ENCODE results near the gene NSMF. TPM values are rescaled to one million over a fixed set of nuclear protein-coding genes. Genes with fewer than 3 reads are reported as not detected.
A peak's percentile ranks its signal among the peaks of the same experiment; 100 is the strongest.

The NSMF gene
- total RNA-seq, 2 experiments from 2014 or later, result 104 to 109 TPM

GRCh38 chr9:137441289-137441934, 17.7 kb downstream of the NSMF start, which contains the start of gene ENTPD8:
ENTPD8 (minus strand) TSS chr9:137441357; CDS start chr9:137438285, 3,072 bp downstream.
- H3K4me1 ChIP-seq (ENCODE audit: insufficient read depth, low read length), result peaks cover 21% of the 10 kb centered on the region
- TF ChIP-seq, protein P1, sequence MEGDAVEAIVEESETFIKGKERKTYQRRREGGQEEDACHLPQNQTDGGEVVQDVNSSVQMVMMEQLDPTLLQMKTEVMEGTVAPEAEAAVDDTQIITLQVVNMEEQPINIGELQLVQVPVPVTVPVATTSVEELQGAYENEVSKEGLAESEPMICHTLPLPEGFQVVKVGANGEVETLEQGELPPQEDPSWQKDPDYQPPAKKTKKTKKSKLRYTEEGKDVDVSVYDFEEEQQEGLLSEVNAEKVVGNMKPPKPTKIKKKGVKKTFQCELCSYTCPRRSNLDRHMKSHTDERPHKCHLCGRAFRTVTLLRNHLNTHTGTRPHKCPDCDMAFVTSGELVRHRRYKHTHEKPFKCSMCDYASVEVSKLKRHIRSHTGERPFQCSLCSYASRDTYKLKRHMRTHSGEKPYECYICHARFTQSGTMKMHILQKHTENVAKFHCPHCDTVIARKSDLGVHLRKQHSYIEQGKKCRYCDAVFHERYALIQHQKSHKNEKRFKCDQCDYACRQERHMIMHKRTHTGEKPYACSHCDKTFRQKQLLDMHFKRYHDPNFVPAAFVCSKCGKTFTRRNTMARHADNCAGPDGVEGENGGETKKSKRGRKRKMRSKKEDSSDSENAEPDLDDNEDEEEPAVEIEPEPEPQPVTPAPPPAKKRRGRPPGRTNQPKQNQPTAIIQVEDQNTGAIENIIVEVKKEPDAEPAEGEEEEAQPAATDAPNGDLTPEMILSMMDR (IDR thresholded peaks at IDR 0.05), result no peak
- ChIA-PET POLR2A (no interaction called here), CTCF (interaction anchor here (1.3 to 1.4 kb wide), 2 partner anchors 19 to 20 kb away, joined by 3 read pairs; partner anchors contain the start of gene EXD3)
- no peaks in the 10 kb centered on the region for H3K9me3 ChIP-seq (ENCODE audit: control insufficient read depth in 1 of 2, insufficient read depth in 1 of 2, low read length in 2 of 2)
- peak within 1 kb of the TSS; percentile 36 for H3K4me3 Mint-ChIP-seq
- no peaks in the 10 kb centered on the region for H3K36me3 Mint-ChIP-seq (ENCODE audit: low read depth)
- H3K36me3 ChIP-seq (ENCODE audit: insufficient read depth, low read length), result no peaks in the 10 kb centered on the region
- no peaks in the 10 kb centered on the region for H3K9me3 Mint-ChIP-seq
- H3K27me3 Mint-ChIP-seq, result peaks cover 22% of the 10 kb centered on the region
- ATAC-seq (ENCODE audit: poor library complexity) (no peak), DNase-seq (peak in 4 of 14 experiments; percentile 19 to 48 (median 30))
- H3K27ac ChIP-seq (ENCODE audit: low read depth in 1 of 2, low read length in 2 of 2), result no peak within 1 kb of the TSS
- no peak within 1 kb of the TSS for H3K4me3 ChIP-seq (ENCODE audit: low read length)
- peaks cover 14% of the 10 kb centered on the region for H3K4me1 Mint-ChIP-seq (ENCODE audit: low read depth)
- peaks cover 0 to 2% of the 10 kb centered on the region in 2 experiments for H3K27me3 ChIP-seq (ENCODE audit: control insufficient read depth in 1 of 2, insufficient read depth in 2 of 2, low read length in 2 of 2)
- no peak within 1 kb of the TSS for H3K27ac Mint-ChIP-seq
- intact Hi-C loops (cut with DNase I, micrococcal nuclease), result no loop called here

DNA sequence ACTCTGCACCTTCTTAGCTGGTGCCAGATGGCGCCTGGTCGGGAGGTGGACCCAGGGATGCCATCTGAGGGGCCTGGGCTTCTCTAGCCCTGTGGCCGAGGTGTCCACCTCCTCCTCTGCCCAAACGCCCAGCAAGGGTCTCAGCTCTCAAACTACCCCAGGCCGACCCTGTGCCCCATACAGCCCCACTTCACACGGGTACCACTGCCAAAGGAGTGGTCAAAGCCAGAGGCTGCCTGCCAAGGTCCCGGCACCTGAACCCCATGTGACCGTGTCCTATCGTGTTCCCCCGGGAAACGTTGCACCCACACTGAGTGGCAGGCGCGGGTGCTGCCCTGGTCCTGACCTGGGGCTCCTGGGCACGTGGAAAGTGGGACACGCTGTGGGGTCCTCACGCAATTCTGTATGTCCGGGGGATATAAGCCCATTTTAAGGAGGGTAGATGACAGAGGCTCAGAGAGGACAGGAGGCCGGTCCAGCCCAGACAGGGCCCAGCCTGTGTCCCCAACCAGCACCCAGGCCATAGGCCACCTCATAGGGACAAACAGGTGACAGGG, 19.9 kb downstream of the NSMF start:
- Mint-ChIP-seq H3K9me3 (no peaks in the 10 kb centered on the region), H3K36me3 (ENCODE audit: low read depth) (no peaks in the 10 kb centered on the region), H3K4me3 (no peak overlapping the region), H3K4me1 (ENCODE audit: low read depth) (peaks cover 6% of the 10 kb centered on the region), H3K27ac (no peak overlapping the region), H3K27me3 (peaks cover 22% of the 10 kb centered on the region)
- intact Hi-C loops (cut with DNase I, micrococcal nuclease), result no loop called here
- Histone ChIP-seq H3K27ac (ENCODE audit: low read depth in 1 of 2, low read length in 2 of 2) (no peak overlapping the region), H3K4me3 (ENCODE audit: low read length) (no peak overlapping the region), H3K27me3 (ENCODE audit: control insufficient read depth in 1 of 2, insufficient read depth in 2 of 2, low read length in 2 of 2) (peaks cover 0 to 2% of the 10 kb centered on the region in 2 experiments), H3K4me1 (ENCODE audit: insufficient read depth, low read length) (peaks cover 5% of the 10 kb centered on the region), H3K36me3 (ENCODE audit: insufficient read depth, low read length) (no peaks in the 10 kb centered on the region), H3K9me3 (ENCODE audit: control insufficient read depth in 1 of 2, insufficient read depth in 1 of 2, low read length in 2 of 2) (no peaks in the 10 kb centered on the region)
- DNase-seq, result no peak
- TF ChIP-seq, protein P1 (IDR thresholded peaks at IDR 0.05), result no peak
- POLR2A ChIA-PET, result interaction anchor here (0.5 kb wide), 1 partner anchor 42 kb away, joined by 3 read pairs; no protein-coding TSS in a partner anchor
- CTCF ChIA-PET, result no interaction called here
- ATAC-seq (ENCODE audit: poor library complexity), result no peak

GRCh38 chr9:137438591-137439157, 20.5 kb downstream of the NSMF start:
- POLR2A ChIA-PET, result interaction anchor here (0.5 kb wide), 1 partner anchor 41 kb away, joined by 3 read pairs; no protein-coding TSS in a partner anchor
- Histone ChIP-seq H3K27ac (ENCODE audit: low read depth in 1 of 2, low read length in 2 of 2) (no peak overlapping the region), H3K4me1 (ENCODE audit: insufficient read depth, low read length) (peaks cover 5% of the 10 kb centered on the region), H3K27me3 (ENCODE audit: control insufficient read depth in 1 of 2, insufficient read depth in 2 of 2, low read length in 2 of 2) (peaks cover 0 to 2% of the 10 kb centered on the region in 2 experiments), H3K36me3 (ENCODE audit: insufficient read depth, low read length) (no peaks in the 10 kb centered on the region), H3K9me3 (ENCODE audit: control insufficient read depth in 1 of 2, insufficient read depth in 1 of 2, low read length in 2 of 2) (no peaks in the 10 kb centered on the region), H3K4me3 (ENCODE audit: low read length) (no peak overlapping the region)
- peaks cover 6% of the 10 kb centered on the region for H3K4me1 Mint-ChIP-seq (ENCODE audit: low read depth)
- CTCF ChIA-PET, result no interaction called here
- H3K4me3 Mint-ChIP-seq, result no peak overlapping the region
- no peaks in the 10 kb centered on the region for H3K9me3 Mint-ChIP-seq
- DNase-seq (no peak), ATAC-seq (ENCODE audit: poor library complexity) (no peak)
- TF ChIP-seq, protein P1 (IDR thresholded peaks at IDR 0.05), result no peak
- H3K36me3 Mint-ChIP-seq (ENCODE audit: low read depth), result no peaks in the 10 kb centered on the region
- intact Hi-C loops (cut with DNase I, micrococcal nuclease), result no loop called here
- peaks cover 21% of the 10 kb centered on the region for H3K27me3 Mint-ChIP-seq
- no peak overlapping the region for H3K27ac Mint-ChIP-seq
